ENCODE data around the gene KLHL4.

KLHL4 gene

GRCh38 chrX:87572901-87573300 lies 55.3 kb downstream of the KLHL4 start:
- no peaks in the 10 kb centered on the region for H3K9me3 ChIP-seq (ENCODE audit: severe bottlenecking)
- DNase-seq = no peak
- no peak overlapping the region for H3K27ac ChIP-seq
- peaks cover 22% of the 10 kb centered on the region for H3K27me3 ChIP-seq (ENCODE audit: insufficient read depth, low read depth, severe bottlenecking)
- H3K36me3 ChIP-seq = no peaks in the 10 kb centered on the region
- no peak for TF ChIP-seq CTCF (IDR thresholded peaks at IDR 0.05; ENCODE audit: low read depth, low read length)
- H3K4me3 ChIP-seq (ENCODE audit: low read depth, low read length) = no peak overlapping the region

GRCh38 chrX:87578978-87579377 lies 61.4 kb downstream of the KLHL4 start:
- Histone ChIP-seq H3K27me3 (ENCODE audit: insufficient read depth, low read depth, severe bottlenecking) (peaks cover 15% of the 10 kb centered on the region), H3K27ac (no peak overlapping the region), H3K4me3 (ENCODE audit: low read depth, low read length) (no peak overlapping the region), H3K36me3 (no peaks in the 10 kb centered on the region), H3K9me3 (ENCODE audit: severe bottlenecking) (no peaks in the 10 kb centered on the region)
- DNase-seq = no peak
- no peak for TF ChIP-seq CTCF (IDR thresholded peaks at IDR 0.05; ENCODE audit: low read depth, low read length)

GRCh38 chrX:87580862-87581261 lies 63.3 kb downstream of the KLHL4 start:
- Histone ChIP-seq H3K9me3 (ENCODE audit: severe bottlenecking) (no peaks in the 10 kb centered on the region), H3K36me3 (no peaks in the 10 kb centered on the region), H3K27me3 (ENCODE audit: insufficient read depth, low read depth, severe bottlenecking) (peaks cover 7% of the 10 kb centered on the region), H3K27ac (no peak overlapping the region), H3K4me3 (ENCODE audit: low read depth, low read length) (no peak overlapping the region)
- TF ChIP-seq CTCF (IDR thresholded peaks at IDR 0.05; ENCODE audit: low read depth, low read length) = no peak
- DNase-seq = no peak

- Histone ChIP-seq H3K27ac (no peak overlapping the region), H3K4me3 (ENCODE audit: low read depth, low read length) (no peak overlapping the region), H3K9me3 (ENCODE audit: severe bottlenecking) (no peaks in the 10 kb centered on the region), H3K27me3 (ENCODE audit: insufficient read depth, low read depth, severe bottlenecking) (peaks cover 4% of the 10 kb centered on the region), H3K36me3 (no peaks in the 10 kb centered on the region)
- no peak for TF ChIP-seq CTCF (IDR thresholded peaks at IDR 0.05; ENCODE audit: low read depth, low read length)
- DNase-seq = no peak
Observed at GRCh38 chrX:87582453-87582852, 64.9 kb downstream of the KLHL4 start.

GRCh38 chrX:87583679-87584078 lies 66.1 kb downstream of the KLHL4 start:
- peak; percentile 28 for DNase-seq
- Histone ChIP-seq H3K9me3 (ENCODE audit: severe bottlenecking) (no peaks in the 10 kb centered on the region), H3K27me3 (ENCODE audit: insufficient read depth, low read depth, severe bottlenecking) (peaks cover 4% of the 10 kb centered on the region), H3K4me3 (ENCODE audit: low read depth, low read length) (no peak overlapping the region), H3K36me3 (no peaks in the 10 kb centered on the region), H3K27ac (no peak overlapping the region)
- peak; percentile 70 for TF ChIP-seq CTCF (IDR thresholded peaks at IDR 0.05; ENCODE audit: low read depth, low read length)

- no peak overlapping the region for H3K27ac ChIP-seq
- DNase-seq = no peak
- peaks cover 25% of the 10 kb centered on the region for H3K27me3 ChIP-seq (ENCODE audit: insufficient read depth, low read depth, severe bottlenecking)
- H3K9me3 ChIP-seq (ENCODE audit: severe bottlenecking) = no peaks in the 10 kb centered on the region
- H3K36me3 ChIP-seq = no peaks in the 10 kb centered on the region
- no peak for TF ChIP-seq CTCF (IDR thresholded peaks at IDR 0.05; ENCODE audit: low read depth, low read length)
- no peak overlapping the region for H3K4me3 ChIP-seq (ENCODE audit: low read depth, low read length)
Observed at GRCh38 chrX:87616371-87616770, 98.8 kb downstream of the KLHL4 start.

Data from WERI-Rb-1 (cell line).